Measurements from ENCODE around the gene RBPJ.

- TF ChIP-seq CTCF (IDR thresholded peaks at IDR 0.05): no peak
- TF ChIP-seq POLR2A (IDR thresholded peaks at IDR 0.05): no peak
Measured at GRCh38 chr4:26285272-26285671, 35.5 kb upstream of the RBPJ start.
